OCI-LY1 (cell line): Measurements from ENCODE around the gene ITLN2.

Source experiments
- CTCF ChIP-seq: fragments of 200-600 bp; sonication (generic), shearing (Covaris generic); IDR thresholded peaks from 2 replicates; pipeline ENCODE4 v1.5.1; 2017; ENCODE audit warnings: mild to moderate bottlenecking, antibody characterized with exemption, low read length, moderate library complexity, mixed read lengths
- EZH2 ChIP-seq: fragments of 200-600 bp; sonication (generic), shearing (Covaris generic); IDR thresholded peaks from 2 replicates; pipeline ENCODE4 v1.8.0; 2017; ENCODE audit warnings: borderline replicate concordance, mixed run types, mild to moderate bottlenecking, antibody characterized with exemption, low read length, moderate library complexity, mixed read lengths

GRCh38 chr1:160905617-160905989, 49.0 kb downstream of the ITLN2 start:
- TF ChIP-seq CTCF: no peak
- no peak for TF ChIP-seq EZH2
